B cell (primary cell): Measurements from ENCODE around the gene PSMF1. TPM values are rescaled to one million over a fixed set of nuclear protein-coding genes. Genes with fewer than 3 reads are reported as not detected.

Source experiments
- ATAC-seq: fragments of 200-7000 bp; cut with Tn5 transposase; one replicate; pipeline ENCODE4 v1.10.0; 2021; ENCODE audit warnings: low read depth, mild to moderate bottlenecking, moderate number of reproducible peaks, moderate library complexity
- CTCF ChIA-PET: fragments of 350-600 bp; sonication (Branson Sonifier 250); formaldehyde crosslinking; loops from one replicate; lab custom pipeline; 2021; ENCODE audit warnings: antibody characterized with exemption, inconsistent platforms; lab: Charles Lee
- POLR2A ChIA-PET: fragments of 350-600 bp; sonication (Branson Sonifier 250); formaldehyde crosslinking; loops from one replicate; lab custom pipeline; 2021; ENCODE audit warnings: antibody characterized with exemption; lab: Charles Lee
- DNase-seq: peaks from one replicate; pipeline ENCODE4 v3.0.0; 2013
- H2AFZ ChIP-seq: 2 replicates; pipeline ENCODE4 v1.6.1; 2012; ENCODE audit warnings: mild to moderate bottlenecking, low read depth, low read length; ENCODE audit not compliant: insufficient read depth, poor library complexity, severe bottlenecking
- H3K27ac ChIP-seq, 2 donors: 1 replicate in 1 of 2; 2 replicates in 1 of 2; pipeline ENCODE4 v1.5.1; 2012 to 2013; ENCODE audit warnings: low read length in 2 of 2, mild to moderate bottlenecking in 2 of 2, moderate library complexity in 1 of 2
- H3K27me3 ChIP-seq, 4 experiments: fragments of 200-600 bp in 1 of 4; sonication (generic) in 1 of 4; replicated peaks in 1 of 4; 1 replicate in 2 of 4; 2 replicates in 2 of 4; pipeline versions ENCODE4 v1.6.1 to v1.7.0; 2013 to 2016; ENCODE audit warnings: low read length in 3 of 4, mild to moderate bottlenecking in 2 of 4, mixed read lengths in 1 of 4, moderate library complexity in 1 of 4; ENCODE audit not compliant: insufficient read depth in 4 of 4, control insufficient read depth in 3 of 4; ENCODE audit errors: control extremely low read depth in 1 of 4
- H3K36me3 ChIP-seq, 2 experiments: replicated peaks in 1 of 2; 1 replicate in 1 of 2; 2 replicates in 1 of 2; pipeline versions ENCODE4 v1.6.1 to v1.7.1; 2013; ENCODE audit warnings: low read length in 1 of 2; ENCODE audit not compliant: insufficient read depth in 2 of 2, control insufficient read depth in 1 of 2; ENCODE audit errors: control extremely low read depth in 1 of 2, extremely low read depth in 1 of 2
- H3K4me1 ChIP-seq, 2 donors: fragments of 200-600 bp in 1 of 2; sonication (generic) in 1 of 2; 1 replicate in 1 of 2; 2 replicates in 1 of 2; pipeline versions ENCODE4 v1.5.1 to v1.6.1; 2013 to 2017; ENCODE audit warnings: low read length in 2 of 2; ENCODE audit not compliant: control insufficient read depth in 2 of 2, insufficient read depth in 2 of 2
- H3K4me2 ChIP-seq: replicated peaks from 2 replicates; pipeline ENCODE3; 2012; ENCODE audit warnings: mild to moderate bottlenecking, low read depth, low read length; ENCODE audit not compliant: poor library complexity, severe bottlenecking
- H3K4me3 ChIP-seq, 5 experiments: fragments of 200-600 bp in 1 of 5; sonication (generic) in 1 of 5; 1 replicate in 3 of 5; 2 replicates in 2 of 5; pipeline versions ENCODE4 v1.5.1 to v1.7.0; 2011 to 2016; ENCODE audit warnings: low read length in 4 of 5, mild to moderate bottlenecking in 4 of 5, low read depth in 2 of 5, control low read depth in 1 of 5, moderate library complexity in 1 of 5; ENCODE audit not compliant: insufficient read depth in 1 of 5; ENCODE audit errors: control extremely low read depth in 1 of 5, extremely low read depth in 1 of 5
- H3K79me2 ChIP-seq: fragments of 200-600 bp; sonication (generic); one replicate; pipeline ENCODE4 v1.6.0; 2016; ENCODE audit warnings: low read length; ENCODE audit not compliant: control insufficient read depth, insufficient read depth
- H3K9ac ChIP-seq: fragments of 200-600 bp; sonication (generic); 2 replicates; pipeline ENCODE4 v1.6.1; 2017; ENCODE audit warnings: mild to moderate bottlenecking, low read length, moderate library complexity
- H3K9me3 ChIP-seq, 3 donors: one replicate each; pipeline versions ENCODE4 v1.6.1 to v1.7.1; 2013; ENCODE audit warnings: low read length in 2 of 3; ENCODE audit not compliant: control insufficient read depth in 2 of 3, insufficient read depth in 1 of 3; ENCODE audit errors: control extremely low read depth in 1 of 3
- H4K20me1 ChIP-seq: 2 replicates; pipeline ENCODE4 v1.6.0; 2012; ENCODE audit warnings: mild to moderate bottlenecking, low read length; ENCODE audit not compliant: insufficient read depth, control insufficient read depth, poor library complexity, severe bottlenecking
- H3K27ac Mint-ChIP-seq: one replicate; pipeline ENCODE4 v1.8.0; 2021; ENCODE audit warnings: mixed read lengths
- H3K27me3 Mint-ChIP-seq: one replicate; pipeline ENCODE4 v1.8.0; 2021; ENCODE audit warnings: mixed read lengths
- H3K4me1 Mint-ChIP-seq: one replicate; pipeline ENCODE4 v1.8.0; 2021; ENCODE audit warnings: mixed read lengths
- H3K4me3 Mint-ChIP-seq: one replicate; pipeline ENCODE4 v1.8.0; 2021; ENCODE audit warnings: mixed read lengths
- H3K9me3 Mint-ChIP-seq: one replicate; pipeline ENCODE4 v1.8.0; 2022; ENCODE audit warnings: mixed read lengths; ENCODE audit not compliant: insufficient read depth
- CTCF ChIP-seq: fragments of 200-600 bp; IDR thresholded peaks from one replicate; pipeline ENCODE4 v1.8.0; 2022; ENCODE audit warnings: antibody characterized with exemption, mild to moderate bottlenecking
- EZH2 ChIP-seq: IDR thresholded peaks from 2 replicates; pipeline ENCODE4 v1.6.1; 2012; ENCODE audit warnings: borderline replicate concordance, low read depth, mild to moderate bottlenecking, moderate library complexity, low read length; ENCODE audit not compliant: insufficient read depth, poor library complexity, severe bottlenecking
- WGBS: methylation state at CpG from one replicate; pipeline ENCODE4 v1.1.5; 2013; ENCODE audit warnings: missing lambda C conversion rate; ENCODE audit not compliant: insufficient coverage; 5-methylcytosine and 5-hydroxymethylcytosine counted together
- intact Hi-C: fragments of 100-400 bp; cut with micrococcal nuclease; formaldehyde crosslinking; loops from one replicate; pipeline ENCODE4 v1.10.0; 2022
- polyA plus RNA-seq: library from polyadenylated mRNA; depleted of rRNA; stranded (reverse); fragments of >200 nt; gene quantifications from 2 replicates; pipeline ENCODE4 v1.2.3, GENCODE V29; 2012
- total RNA-seq, 2 donors: library from RNA; stranded (reverse); fragments of 120-200 nt in 1 of 2; gene quantifications; 1 replicate in 1 of 2; 2 replicates in 1 of 2; pipeline versions ENCODE4 v1.2.3 to v1.2.4, GENCODE V29; 2013 to 2022

PSMF1 gene
- total and polyA plus RNA-seq, 2 donors (not counting 1 experiment from before 2014, with no cell fraction given): 113 to 132 TPM

GRCh38 chr20:1204576-1204975 lies 86.2 kb downstream of the PSMF1 start:
- Mint-ChIP-seq H3K4me1 (no peaks in the 10 kb centered on the region), H3K27me3 (peaks cover 18% of the 10 kb centered on the region), H3K9me3 (no peaks in the 10 kb centered on the region), H3K4me3 (no peak overlapping the region), H3K27ac (no peak overlapping the region)
- intact Hi-C loops: no loop called here
- no peaks in the 10 kb centered on the region for H3K9me3 ChIP-seq
- no peak overlapping the region for H3K4me2 ChIP-seq
- DNase-seq (no peak), ATAC-seq (no peak)
- no peak overlapping the region for H3K4me3 ChIP-seq
- no peaks in the 10 kb centered on the region for H4K20me1 ChIP-seq
- H3K27ac ChIP-seq: no peak overlapping the region
- WGBS: 100% methylated on average over 1 of the region's 2 CpGs
- no peak overlapping the region for H3K9ac ChIP-seq
- TF ChIP-seq EZH2 (no peak), CTCF (no peak)
- H3K4me1 ChIP-seq: no peaks in the 10 kb centered on the region
- H3K79me2 ChIP-seq: no peaks in the 10 kb centered on the region
- H3K27me3 ChIP-seq: peaks cover 0 to 9% (median 1%) of the 10 kb centered on the region in 4 experiments
- POLR2A ChIA-PET: no interaction called here
- H3K36me3 ChIP-seq: no peaks in the 10 kb centered on the region
- CTCF ChIA-PET: no interaction called here
- no peak overlapping the region for H2AFZ ChIP-seq

- TF ChIP-seq EZH2: no peak
- TF ChIP-seq CTCF: no peak
- Histone ChIP-seq H3K27ac (no peak overlapping the region), H3K79me2 (no peaks in the 10 kb centered on the region), H3K4me3 (no peak overlapping the region), H3K4me2 (no peak overlapping the region), H3K36me3 (no peaks in the 10 kb centered on the region), H3K27me3 (peaks cover 0 to 9% (median 4%) of the 10 kb centered on the region in 4 experiments), H4K20me1 (no peaks in the 10 kb centered on the region), H2AFZ (no peak overlapping the region), H3K9ac (no peak overlapping the region), H3K9me3 (no peaks in the 10 kb centered on the region), H3K4me1 (no peaks in the 10 kb centered on the region)
- ChIA-PET CTCF (interaction anchor here (0.6 kb wide), 1 partner anchor 51 kb away, joined by 3 read pairs; no protein-coding TSS in a partner anchor), POLR2A (no interaction called here)
- Mint-ChIP-seq H3K27me3 (peaks cover 22% of the 10 kb centered on the region), H3K27ac (no peak overlapping the region), H3K4me3 (no peak overlapping the region), H3K4me1 (no peaks in the 10 kb centered on the region), H3K9me3 (no peaks in the 10 kb centered on the region)
- intact Hi-C loops: no loop called here
- 90% methylated on average over 6 of the region's 8 CpGs for WGBS
- ATAC-seq: no peak
- DNase-seq: no peak
These were observed 87.4 kb downstream of the PSMF1 start for GRCh38 chr20:1205802-1206201.
